ENCODE data around the gene OLFM4. TPM values are rescaled to one million over a fixed set of nuclear protein-coding genes. Genes with fewer than 3 reads are reported as not detected.

Gene OLFM4
- total RNA-seq, 1 experiment from 2014 or later: not detected

GRCh38 chr13:53043398-53043797, 14.8 kb downstream of the OLFM4 start:
- intact Hi-C loops (cut with micrococcal nuclease; ENCODE audit: unreplicated experiment) (no loop called here), in situ Hi-C loops (cut with HindIII; ENCODE audit: low pct_unique_long_range_greater_than_20kb, low sequenced_read_pairs) (no loop called here)
- H3K27ac ChIP-seq (ENCODE audit: low read length): no peak overlapping the region
- no peaks in the 10 kb centered on the region for H3K4me1 ChIP-seq (ENCODE audit: control insufficient read depth, insufficient read depth, low read length)
- no TSS peak for BruUV-seq (replicated peaks)
- no peak overlapping the region for H3K4me3 ChIP-seq (ENCODE audit: low read depth in 2 of 2, low read length in 2 of 2)
- POLR2A ChIA-PET: no interaction called here
- ATAC-seq (no peak), DNase-seq (ENCODE audit: low read depth, low spot score) (no peak)
- CTCF ChIA-PET: no interaction called here
- H3K27me3 ChIP-seq (ENCODE audit: control insufficient read depth, insufficient read depth, low read length): no peaks in the 10 kb centered on the region
- no peaks in the 10 kb centered on the region for H3K9me3 ChIP-seq (ENCODE audit: control insufficient read depth, insufficient read depth, low read depth, low read length)
- TF ChIP-seq REST (IDR thresholded peaks at IDR 0.05; ENCODE audit: insufficient read depth in 1 of 2, low read depth in 2 of 2, low read length in 1 of 2): no peak
- TF ChIP-seq TCF7L2 (IDR thresholded peaks at IDR 0.05; ENCODE audit: low read depth, low read length): no peak
- no peak for TF ChIP-seq POLR2AphosphoS5 (IDR thresholded peaks at IDR 0.05; ENCODE audit: low read depth, low read length)
- no peak for TF ChIP-seq SIN3A (IDR thresholded peaks at IDR 0.05; ENCODE audit: borderline replicate concordance, insufficient read depth, low read depth, low read length)
- TF ChIP-seq CTCF (IDR thresholded peaks at IDR 0.05): no peak
- H3K36me3 ChIP-seq (ENCODE audit: control insufficient read depth, insufficient read depth, low read length): no peaks in the 10 kb centered on the region

GRCh38 chr13:53045189-53045588, 16.6 kb downstream of the OLFM4 start:
- no TSS peak for BruUV-seq (replicated peaks)
- in situ Hi-C loops (cut with HindIII; ENCODE audit: low pct_unique_long_range_greater_than_20kb, low sequenced_read_pairs): no loop called here

More at GRCh38 chr13:53045189-53045588, 16.6 kb downstream of the OLFM4 start:
- H3K36me3 ChIP-seq (ENCODE audit: control insufficient read depth, insufficient read depth, low read length): no peaks in the 10 kb centered on the region
- no peaks in the 10 kb centered on the region for H3K4me1 ChIP-seq (ENCODE audit: control insufficient read depth, insufficient read depth, low read length)
- no peak overlapping the region for H3K4me3 ChIP-seq (ENCODE audit: low read depth in 2 of 2, low read length in 2 of 2)
- intact Hi-C loops (cut with micrococcal nuclease; ENCODE audit: unreplicated experiment): no loop called here
- no peak for ATAC-seq
- no peak for DNase-seq (ENCODE audit: low read depth, low spot score)
- H3K27ac ChIP-seq (ENCODE audit: low read length): no peak overlapping the region
- ChIA-PET CTCF (no interaction called here), POLR2A (no interaction called here)
- no peaks in the 10 kb centered on the region for H3K9me3 ChIP-seq (ENCODE audit: control insufficient read depth, insufficient read depth, low read depth, low read length)
- no peaks in the 10 kb centered on the region for H3K27me3 ChIP-seq (ENCODE audit: control insufficient read depth, insufficient read depth, low read length)
- TF ChIP-seq POLR2AphosphoS5 (IDR thresholded peaks at IDR 0.05; ENCODE audit: low read depth, low read length) (no peak), REST (IDR thresholded peaks at IDR 0.05; ENCODE audit: insufficient read depth in 1 of 2, low read depth in 2 of 2, low read length in 1 of 2) (no peak), TCF7L2 (IDR thresholded peaks at IDR 0.05; ENCODE audit: low read depth, low read length) (no peak), SIN3A (IDR thresholded peaks at IDR 0.05; ENCODE audit: borderline replicate concordance, insufficient read depth, low read depth, low read length) (no peak), CTCF (IDR thresholded peaks at IDR 0.05) (no peak)
